Measurements from ENCODE around the gene UNC13B. TPM values are rescaled to one million over a fixed set of nuclear protein-coding genes. Genes with fewer than 3 reads are reported as not detected.

UNC13B gene
- total RNA-seq, 1 experiment from 2014 or later, result 19.7 TPM

DNA sequence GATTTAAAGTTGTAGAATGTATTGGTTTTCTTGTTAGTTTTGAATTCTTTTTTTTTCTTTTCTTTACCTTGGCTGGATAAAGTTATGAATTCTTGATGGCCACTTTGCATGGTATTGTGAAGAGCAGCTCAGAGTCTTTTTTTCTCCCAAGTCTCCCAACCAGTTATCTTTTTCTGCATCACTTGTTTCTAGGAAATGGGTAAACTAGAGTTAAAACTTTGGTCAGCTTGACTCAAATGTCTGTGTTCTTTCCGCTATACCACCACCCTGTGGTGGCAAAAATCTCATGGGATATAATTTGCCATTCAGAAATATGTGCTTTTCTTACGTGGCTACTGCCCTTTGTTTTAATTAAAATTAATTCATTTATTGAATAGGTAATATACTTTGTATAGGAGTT, 113.2 kb downstream of the UNC13B start:
- ChIA-PET POLR2A (no interaction called here), CTCF (interaction anchor here (1.4 kb wide), 1 partner anchor 158 kb away, joined by 3 read pairs; no protein-coding TSS in a partner anchor)
- no peaks in the 10 kb centered on the region for H3K4me1 ChIP-seq

DNA sequence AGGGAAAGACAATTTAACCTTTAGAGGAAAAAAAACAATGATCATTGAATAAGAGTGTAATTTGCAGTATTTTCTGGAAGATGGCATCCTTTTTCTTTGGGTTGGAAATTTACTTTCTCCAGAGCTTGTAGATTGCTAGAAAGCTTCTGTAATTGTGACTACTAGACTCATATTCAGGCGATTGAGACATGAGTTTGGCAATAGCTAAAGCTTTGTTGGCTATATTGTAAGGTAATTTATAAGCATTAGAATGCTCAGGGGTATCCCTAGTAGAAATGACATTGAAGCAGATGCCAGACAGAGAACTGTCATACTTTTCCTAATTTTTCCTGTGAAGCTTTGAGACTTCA, 115.3 kb downstream of the UNC13B start:
- Mint-ChIP-seq H3K9me3 (ENCODE audit: unreplicated experiment) (no peaks in the 10 kb centered on the region), H3K36me3 (ENCODE audit: insufficient read depth, unreplicated experiment) (no peaks in the 10 kb centered on the region), H3K4me3 (ENCODE audit: unreplicated experiment) (no peak overlapping the region), H3K27me3 (ENCODE audit: insufficient read depth, unreplicated experiment) (no peaks in the 10 kb centered on the region), H3K4me1 (ENCODE audit: low read depth, unreplicated experiment) (no peaks in the 10 kb centered on the region), H3K27ac (ENCODE audit: unreplicated experiment) (no peak overlapping the region)
- Histone ChIP-seq H3K27me3 (replicated peaks; ENCODE audit: control insufficient read depth, insufficient read depth, low read length) (no peaks in the 10 kb centered on the region), H3K4me3 (ENCODE audit: low read depth, low read length) (no peak overlapping the region), H3K9me3 (no peaks in the 10 kb centered on the region), H3K4me1 (no peaks in the 10 kb centered on the region), H3K36me3 (ENCODE audit: control insufficient read depth, insufficient read depth, low read length) (no peaks in the 10 kb centered on the region)
- CTCF ChIA-PET, result interaction anchor here (0.6 to 0.8 kb wide), 2 partner anchors 161 to 516 kb away, joined by 3 to 5 read pairs; partner anchors contain the start of gene ATOSB
- intact Hi-C loops (cut with micrococcal nuclease; ENCODE audit: unreplicated experiment), result no loop called here
- BruUV-seq (replicated peaks), result no TSS peak
- POLR2A ChIA-PET, result no interaction called here
- TF ChIP-seq, protein P1, sequence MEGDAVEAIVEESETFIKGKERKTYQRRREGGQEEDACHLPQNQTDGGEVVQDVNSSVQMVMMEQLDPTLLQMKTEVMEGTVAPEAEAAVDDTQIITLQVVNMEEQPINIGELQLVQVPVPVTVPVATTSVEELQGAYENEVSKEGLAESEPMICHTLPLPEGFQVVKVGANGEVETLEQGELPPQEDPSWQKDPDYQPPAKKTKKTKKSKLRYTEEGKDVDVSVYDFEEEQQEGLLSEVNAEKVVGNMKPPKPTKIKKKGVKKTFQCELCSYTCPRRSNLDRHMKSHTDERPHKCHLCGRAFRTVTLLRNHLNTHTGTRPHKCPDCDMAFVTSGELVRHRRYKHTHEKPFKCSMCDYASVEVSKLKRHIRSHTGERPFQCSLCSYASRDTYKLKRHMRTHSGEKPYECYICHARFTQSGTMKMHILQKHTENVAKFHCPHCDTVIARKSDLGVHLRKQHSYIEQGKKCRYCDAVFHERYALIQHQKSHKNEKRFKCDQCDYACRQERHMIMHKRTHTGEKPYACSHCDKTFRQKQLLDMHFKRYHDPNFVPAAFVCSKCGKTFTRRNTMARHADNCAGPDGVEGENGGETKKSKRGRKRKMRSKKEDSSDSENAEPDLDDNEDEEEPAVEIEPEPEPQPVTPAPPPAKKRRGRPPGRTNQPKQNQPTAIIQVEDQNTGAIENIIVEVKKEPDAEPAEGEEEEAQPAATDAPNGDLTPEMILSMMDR (IDR thresholded peaks at IDR 0.05; ENCODE audit: insufficient read depth in 1 of 2, low read depth in 1 of 2, low read length in 1 of 2, severe bottlenecking in 1 of 2, unreplicated experiment in 1 of 2), result no peak
- no peak for DNase-seq

More for the DNA sequence above, 113.2 kb downstream of the UNC13B start:
- H3K4me3 ChIP-seq (ENCODE audit: low read depth, low read length), result no peak overlapping the region
- Mint-ChIP-seq H3K36me3 (ENCODE audit: insufficient read depth, unreplicated experiment) (no peaks in the 10 kb centered on the region), H3K9me3 (ENCODE audit: unreplicated experiment) (no peaks in the 10 kb centered on the region), H3K27ac (ENCODE audit: unreplicated experiment) (no peak overlapping the region), H3K27me3 (ENCODE audit: insufficient read depth, unreplicated experiment) (no peaks in the 10 kb centered on the region), H3K4me3 (ENCODE audit: unreplicated experiment) (no peak overlapping the region), H3K4me1 (ENCODE audit: low read depth, unreplicated experiment) (no peaks in the 10 kb centered on the region)
- H3K9me3 ChIP-seq, result no peaks in the 10 kb centered on the region
- no peak for DNase-seq
- intact Hi-C loops (cut with micrococcal nuclease; ENCODE audit: unreplicated experiment), result no loop called here
- BruUV-seq (replicated peaks), result no TSS peak
- H3K36me3 ChIP-seq (ENCODE audit: control insufficient read depth, insufficient read depth, low read length), result no peaks in the 10 kb centered on the region
- no peaks in the 10 kb centered on the region for H3K27me3 ChIP-seq (replicated peaks; ENCODE audit: control insufficient read depth, insufficient read depth, low read length)
- TF ChIP-seq, protein P1 (IDR thresholded peaks at IDR 0.05; ENCODE audit: insufficient read depth in 1 of 2, low read depth in 1 of 2, low read length in 1 of 2, severe bottlenecking in 1 of 2, unreplicated experiment in 1 of 2), result no peak

DNA sequence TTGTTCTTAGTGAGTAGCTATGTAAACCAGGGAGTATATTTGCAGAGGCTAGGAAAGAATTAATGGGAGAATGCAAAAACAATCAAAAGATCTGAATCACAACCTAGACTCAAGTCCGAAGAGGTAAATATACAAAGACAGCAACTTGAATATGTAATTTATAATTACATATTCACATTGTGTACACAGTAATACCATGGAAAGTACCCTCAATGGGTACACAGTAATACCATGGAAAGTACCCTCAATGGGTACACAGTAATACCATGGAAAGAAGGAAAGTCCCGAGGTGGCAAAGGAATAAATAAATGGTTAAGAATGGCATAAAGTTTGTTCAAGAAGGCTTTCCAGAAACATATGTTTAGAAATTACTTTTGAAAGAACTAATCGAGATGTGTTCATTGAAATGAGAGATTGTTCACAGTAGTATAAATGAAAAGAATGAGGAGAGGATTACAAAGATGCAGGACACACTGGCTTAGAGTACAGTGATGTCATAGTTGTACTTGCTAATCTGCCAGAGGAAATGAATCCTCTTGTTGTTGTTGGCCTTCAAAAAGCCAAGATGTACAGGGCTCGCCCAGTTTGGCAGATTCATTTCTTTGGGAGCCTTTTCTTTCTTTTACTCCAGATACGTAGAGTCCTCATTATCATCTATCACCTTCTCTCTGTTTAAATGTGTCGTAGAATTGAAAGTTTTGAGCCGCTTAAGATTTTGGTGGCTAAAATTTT, 116.0 kb downstream of the UNC13B start:
- Histone ChIP-seq H3K9me3 (no peaks in the 10 kb centered on the region), H3K27me3 (replicated peaks; ENCODE audit: control insufficient read depth, insufficient read depth, low read length) (no peaks in the 10 kb centered on the region), H3K36me3 (ENCODE audit: control insufficient read depth, insufficient read depth, low read length) (no peaks in the 10 kb centered on the region), H3K4me1 (no peaks in the 10 kb centered on the region), H3K4me3 (ENCODE audit: low read depth, low read length) (no peak overlapping the region)
- no TSS peak for BruUV-seq (replicated peaks)
- DNase-seq, result no peak
- ChIA-PET CTCF (interaction anchor here (0.6 to 0.8 kb wide), 2 partner anchors 162 to 517 kb away, joined by 3 to 5 read pairs; partner anchors contain the start of gene ATOSB), POLR2A (no interaction called here)
- Mint-ChIP-seq H3K9me3 (ENCODE audit: unreplicated experiment) (no peaks in the 10 kb centered on the region), H3K27ac (ENCODE audit: unreplicated experiment) (no peak overlapping the region), H3K4me1 (ENCODE audit: low read depth, unreplicated experiment) (no peaks in the 10 kb centered on the region), H3K27me3 (ENCODE audit: insufficient read depth, unreplicated experiment) (no peaks in the 10 kb centered on the region), H3K4me3 (ENCODE audit: unreplicated experiment) (no peak overlapping the region), H3K36me3 (ENCODE audit: insufficient read depth, unreplicated experiment) (no peaks in the 10 kb centered on the region)
- intact Hi-C loops (cut with micrococcal nuclease; ENCODE audit: unreplicated experiment), result no loop called here
- TF ChIP-seq, protein P1 (IDR thresholded peaks at IDR 0.05; ENCODE audit: insufficient read depth in 1 of 2, low read depth in 1 of 2, low read length in 1 of 2, severe bottlenecking in 1 of 2, unreplicated experiment in 1 of 2), result no peak

Measured in Caco-2 (cell line).